ENCODE measurements around the gene MPO. TPM values are rescaled to one million over a fixed set of nuclear protein-coding genes. Genes with fewer than 3 reads are reported as not detected.

The MPO gene, protein sequence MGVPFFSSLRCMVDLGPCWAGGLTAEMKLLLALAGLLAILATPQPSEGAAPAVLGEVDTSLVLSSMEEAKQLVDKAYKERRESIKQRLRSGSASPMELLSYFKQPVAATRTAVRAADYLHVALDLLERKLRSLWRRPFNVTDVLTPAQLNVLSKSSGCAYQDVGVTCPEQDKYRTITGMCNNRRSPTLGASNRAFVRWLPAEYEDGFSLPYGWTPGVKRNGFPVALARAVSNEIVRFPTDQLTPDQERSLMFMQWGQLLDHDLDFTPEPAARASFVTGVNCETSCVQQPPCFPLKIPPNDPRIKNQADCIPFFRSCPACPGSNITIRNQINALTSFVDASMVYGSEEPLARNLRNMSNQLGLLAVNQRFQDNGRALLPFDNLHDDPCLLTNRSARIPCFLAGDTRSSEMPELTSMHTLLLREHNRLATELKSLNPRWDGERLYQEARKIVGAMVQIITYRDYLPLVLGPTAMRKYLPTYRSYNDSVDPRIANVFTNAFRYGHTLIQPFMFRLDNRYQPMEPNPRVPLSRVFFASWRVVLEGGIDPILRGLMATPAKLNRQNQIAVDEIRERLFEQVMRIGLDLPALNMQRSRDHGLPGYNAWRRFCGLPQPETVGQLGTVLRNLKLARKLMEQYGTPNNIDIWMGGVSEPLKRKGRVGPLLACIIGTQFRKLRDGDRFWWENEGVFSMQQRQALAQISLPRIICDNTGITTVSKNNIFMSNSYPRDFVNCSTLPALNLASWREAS
- total RNA-seq = 0.08 and 0.48 TPM in 2 replicates

DNA sequence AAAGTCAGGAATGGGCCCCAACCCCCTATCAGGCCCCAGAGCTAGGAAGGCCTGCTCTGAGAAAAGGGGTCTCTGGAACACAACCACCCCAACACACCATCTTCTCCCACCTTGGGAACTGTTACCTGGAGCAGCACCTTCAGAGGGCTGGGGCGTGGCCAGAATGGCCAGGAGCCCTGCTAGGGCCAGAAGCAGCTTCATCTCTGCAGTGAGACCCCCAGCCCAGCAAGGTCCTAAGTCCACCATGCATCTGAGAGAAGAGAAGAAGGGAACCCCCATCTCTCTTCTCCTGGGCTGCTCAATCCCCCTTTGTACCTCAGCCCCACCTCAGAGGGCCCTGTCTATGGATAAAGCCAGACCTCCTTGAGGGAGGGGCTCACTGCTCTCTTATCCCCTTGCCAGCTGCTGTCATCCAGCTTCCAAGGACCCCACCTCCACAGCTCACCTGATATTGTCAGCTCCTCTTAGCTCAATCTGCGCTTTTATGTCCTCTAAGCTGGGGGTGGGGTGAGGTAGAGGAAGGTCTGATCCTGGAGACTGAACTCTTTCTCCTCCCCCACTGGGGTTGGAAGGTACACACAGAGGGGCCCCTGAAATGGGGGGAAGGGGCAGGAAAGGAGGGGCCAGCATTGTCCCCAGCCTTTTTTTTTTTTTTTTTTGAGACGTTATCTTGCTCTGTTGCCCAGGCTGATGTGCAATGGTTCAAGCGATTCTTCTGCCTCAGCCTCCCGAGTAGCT lies at the start of gene MPO:
MPO (minus strand) TSS at position 456 of the 738 bp plus-strand sequence; CDS start at position 279, 177 bp downstream.
- Histone ChIP-seq H3K4me3 (ENCODE audit: low read depth, low read length) (no peak within 1 kb of the TSS), H3K27me3 (ENCODE audit: control insufficient read depth, insufficient read depth, low read length) (peaks cover 36% of the 10 kb centered on the region), H3K36me3 (ENCODE audit: control insufficient read depth, insufficient read depth, low read length) (no peaks in the 10 kb centered on the region)
- DNase-seq (ENCODE audit: low read depth) = no peak
- TF ChIP-seq, protein P1, sequence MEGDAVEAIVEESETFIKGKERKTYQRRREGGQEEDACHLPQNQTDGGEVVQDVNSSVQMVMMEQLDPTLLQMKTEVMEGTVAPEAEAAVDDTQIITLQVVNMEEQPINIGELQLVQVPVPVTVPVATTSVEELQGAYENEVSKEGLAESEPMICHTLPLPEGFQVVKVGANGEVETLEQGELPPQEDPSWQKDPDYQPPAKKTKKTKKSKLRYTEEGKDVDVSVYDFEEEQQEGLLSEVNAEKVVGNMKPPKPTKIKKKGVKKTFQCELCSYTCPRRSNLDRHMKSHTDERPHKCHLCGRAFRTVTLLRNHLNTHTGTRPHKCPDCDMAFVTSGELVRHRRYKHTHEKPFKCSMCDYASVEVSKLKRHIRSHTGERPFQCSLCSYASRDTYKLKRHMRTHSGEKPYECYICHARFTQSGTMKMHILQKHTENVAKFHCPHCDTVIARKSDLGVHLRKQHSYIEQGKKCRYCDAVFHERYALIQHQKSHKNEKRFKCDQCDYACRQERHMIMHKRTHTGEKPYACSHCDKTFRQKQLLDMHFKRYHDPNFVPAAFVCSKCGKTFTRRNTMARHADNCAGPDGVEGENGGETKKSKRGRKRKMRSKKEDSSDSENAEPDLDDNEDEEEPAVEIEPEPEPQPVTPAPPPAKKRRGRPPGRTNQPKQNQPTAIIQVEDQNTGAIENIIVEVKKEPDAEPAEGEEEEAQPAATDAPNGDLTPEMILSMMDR (IDR thresholded peaks at IDR 0.05; ENCODE audit: insufficient read depth, low read length, poor library complexity, severe bottlenecking) = no peak

DNA sequence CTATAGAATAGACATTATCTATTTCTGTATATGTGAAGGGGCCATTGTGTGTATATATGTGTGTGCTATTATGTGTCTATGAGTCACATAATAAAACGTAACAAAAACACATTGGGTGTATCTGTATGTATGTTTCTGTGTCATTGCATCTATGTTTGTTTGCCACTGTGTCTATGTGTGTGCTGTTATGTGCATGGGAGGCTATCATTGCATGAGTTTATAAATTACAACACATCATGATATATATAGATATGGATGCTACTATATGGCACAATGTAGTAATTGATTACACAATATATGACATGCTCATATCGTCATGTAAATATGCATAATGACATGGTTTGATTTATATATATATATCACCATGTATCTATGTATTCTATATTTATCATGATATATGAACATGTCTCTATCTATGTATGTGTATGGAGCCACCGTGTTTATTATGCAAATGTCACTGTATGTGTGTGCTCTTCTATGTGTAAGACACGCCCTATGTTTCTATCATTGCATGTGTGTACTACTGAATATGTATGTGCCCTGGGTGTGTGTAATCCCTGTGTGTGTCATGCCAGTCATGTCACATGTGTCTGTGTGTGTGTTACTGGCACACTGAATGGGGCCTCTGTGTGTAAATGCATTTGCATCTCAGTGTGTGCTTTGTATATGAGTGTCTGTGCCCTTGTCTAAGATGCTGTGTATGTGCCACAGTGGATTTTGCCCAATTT lies 49.2 kb upstream of the MPO start:
- Histone ChIP-seq H3K27me3 (ENCODE audit: control insufficient read depth, insufficient read depth, low read length) (peaks cover 21% of the 10 kb centered on the region), H3K36me3 (ENCODE audit: control insufficient read depth, insufficient read depth, low read length) (no peaks in the 10 kb centered on the region), H3K4me3 (ENCODE audit: low read depth, low read length) (no peak overlapping the region)
- no peak for DNase-seq (ENCODE audit: low read depth)
- TF ChIP-seq, protein P1 (IDR thresholded peaks at IDR 0.05; ENCODE audit: insufficient read depth, low read length, poor library complexity, severe bottlenecking) = no peak

DNA sequence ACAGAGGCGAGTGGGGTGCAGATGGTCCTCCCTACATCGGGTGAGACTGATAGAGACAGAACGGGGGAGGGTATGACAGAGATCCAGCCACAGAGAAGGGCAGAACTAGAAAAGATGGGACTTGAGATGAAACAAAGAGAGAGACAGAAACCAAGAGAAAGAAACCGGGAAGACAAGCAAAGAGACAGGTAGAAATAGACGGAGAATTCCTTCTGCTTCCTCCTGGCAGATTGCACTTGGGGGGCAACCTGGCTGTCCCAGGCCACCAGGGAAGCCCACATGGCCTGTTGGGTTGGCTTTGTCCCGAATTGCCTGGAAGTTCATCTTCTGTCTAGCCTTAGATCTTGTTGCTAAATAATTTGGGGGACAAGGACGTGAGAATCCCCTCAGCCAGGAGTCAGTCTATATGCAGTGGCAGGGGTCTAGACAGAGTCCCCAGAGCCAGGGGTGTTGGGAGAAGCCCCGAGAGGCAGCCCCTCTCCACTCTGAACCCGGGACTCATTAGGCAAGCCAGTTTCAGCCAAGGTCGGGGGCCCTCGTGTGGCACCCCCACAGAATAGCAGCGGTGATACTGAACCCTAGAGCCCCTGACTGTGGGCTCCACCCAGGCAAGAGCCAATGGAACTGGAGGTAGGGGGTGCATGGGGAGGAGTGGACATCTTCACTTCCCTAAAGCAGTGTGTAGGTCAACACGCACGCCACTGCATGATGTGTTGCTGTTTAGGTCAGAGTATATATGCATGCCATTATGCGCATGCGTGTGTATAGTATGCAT lies 48.5 kb upstream of the MPO start:
- TF ChIP-seq, protein P1 (IDR thresholded peaks at IDR 0.05; ENCODE audit: insufficient read depth, low read length, poor library complexity, severe bottlenecking) = no peak
- peaks cover 26% of the 10 kb centered on the region for H3K27me3 ChIP-seq (ENCODE audit: control insufficient read depth, insufficient read depth, low read length)
- no peaks in the 10 kb centered on the region for H3K36me3 ChIP-seq (ENCODE audit: control insufficient read depth, insufficient read depth, low read length)
- H3K4me3 ChIP-seq (ENCODE audit: low read depth, low read length) = no peak overlapping the region
- no peak for DNase-seq (ENCODE audit: low read depth)

DNA sequence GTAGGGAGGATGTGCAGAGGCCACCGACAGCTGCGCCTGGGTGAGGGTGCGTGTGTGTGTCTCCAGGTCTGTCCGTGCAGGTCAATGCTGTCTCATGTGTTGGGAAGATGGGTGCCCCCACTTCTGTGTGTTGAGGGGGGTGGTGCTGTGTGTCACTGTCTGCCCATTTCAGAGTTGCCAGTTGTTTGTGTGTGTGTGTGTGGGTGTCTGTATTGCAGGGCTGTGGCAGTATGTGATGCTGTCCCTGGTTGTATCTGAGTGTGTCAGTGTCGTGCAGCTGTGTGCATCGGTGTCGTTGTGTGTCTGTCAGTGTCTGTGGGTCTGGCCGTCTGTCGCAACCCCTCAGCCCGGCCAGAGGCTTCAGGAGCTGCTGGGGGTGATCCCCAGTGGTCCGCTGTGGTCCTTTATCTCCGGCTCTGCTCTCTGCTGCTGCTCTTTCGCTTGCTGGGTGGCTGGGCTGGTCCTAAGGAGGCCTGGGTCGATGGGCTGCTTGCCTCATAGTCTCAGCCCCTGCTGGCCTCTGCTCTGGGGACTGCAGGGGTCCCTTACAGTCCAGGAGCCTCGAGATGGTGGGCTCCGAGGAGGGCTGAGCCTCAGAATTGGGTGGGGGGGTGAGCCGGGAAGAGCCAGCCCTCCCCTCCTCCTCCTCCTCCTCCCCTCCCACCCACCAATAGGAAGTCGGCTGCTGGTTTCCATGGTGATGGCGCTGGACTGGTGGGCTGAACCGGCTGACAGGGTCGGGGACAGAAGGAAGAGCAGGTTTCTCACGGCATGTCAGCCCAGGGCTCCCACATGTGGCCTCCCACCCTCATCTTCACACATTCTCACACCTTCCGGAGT lies 47.7 kb upstream of the MPO start, which contains the start of gene TSPOAP1:
TSPOAP1 (minus strand) TSS at position 601 of the 840 bp plus-strand sequence. CDS start 875 bp downstream, outside the sequence.
- no peak for DNase-seq (ENCODE audit: low read depth)
- H3K4me3 ChIP-seq (ENCODE audit: low read depth, low read length) = no peak within 1 kb of the TSS
- no peaks in the 10 kb centered on the region for H3K36me3 ChIP-seq (ENCODE audit: control insufficient read depth, insufficient read depth, low read length)
- TF ChIP-seq, protein P1 (IDR thresholded peaks at IDR 0.05; ENCODE audit: insufficient read depth, low read length, poor library complexity, severe bottlenecking) = no peak
- H3K27me3 ChIP-seq (ENCODE audit: control insufficient read depth, insufficient read depth, low read length) = peaks cover 34% of the 10 kb centered on the region
